RWPE1 (cell line): ENCODE results near the gene SNHG17.
"Not testable (repeated sequence)": the region's sequence is repeated elsewhere in the genome, so short reads cannot be mapped to it uniquely, and the experiment has no call there.

Source experiments
- CTCF ChIA-PET: fragments of 350-600 bp; sonication (Branson Sonifier 250); formaldehyde crosslinking; extraction: SDS; loops from one replicate; lab custom pipeline; 2021; lab: Yijun Ruan, JAX
- POLR2A ChIA-PET: fragments of 400-600 bp; formaldehyde crosslinking; extraction: SDS; loops from one replicate; lab custom pipeline; 2020; ENCODE audit warnings: antibody characterized with exemption; ENCODE audit not compliant: low non-redundant PET; lab: Yijun Ruan, JAX
- DNase-seq: peaks from one replicate; pipeline ENCODE4 v3.0.0; 2012; ENCODE audit warnings: low spot score
- H3K27ac ChIP-seq: fragments of 450-650 bp; 2 replicates; pipeline ENCODE4 v1.5.1; 2017
- TF ChIP-seq, protein P1 (sequence below): fragments of 450-650 bp; conservative IDR thresholded peaks from 2 replicates; pipeline ENCODE4 v1.5.1; 2017; ENCODE audit warnings: low read depth, mild to moderate bottlenecking

SNHG17 gene

DNA sequence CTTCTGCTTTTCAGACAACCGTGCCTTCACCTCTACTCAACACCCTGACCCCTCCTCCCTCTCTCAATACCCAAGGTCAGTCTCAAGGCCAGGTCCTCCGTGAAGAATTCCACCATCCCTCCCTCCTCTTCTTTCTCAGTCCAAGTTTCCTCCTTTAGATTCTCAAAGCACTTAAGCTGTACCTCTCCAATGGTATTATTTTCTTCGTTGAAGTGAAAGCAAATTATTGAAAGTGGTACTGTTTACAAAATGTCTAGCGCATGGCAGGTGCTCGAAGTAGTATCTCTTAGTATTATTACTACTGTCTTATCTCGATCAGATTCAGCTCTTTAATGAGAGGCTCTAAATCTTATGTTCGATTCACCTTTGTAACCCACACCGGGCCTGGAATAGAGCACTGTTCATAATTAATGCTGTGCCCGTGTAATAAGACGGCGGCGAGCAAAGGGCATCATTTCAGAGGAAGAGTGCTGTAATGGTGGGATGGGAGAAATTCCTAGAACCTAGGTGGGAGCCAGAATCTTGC, 36.9 kb upstream of the SNHG17 start:
- TF ChIP-seq, protein P1, sequence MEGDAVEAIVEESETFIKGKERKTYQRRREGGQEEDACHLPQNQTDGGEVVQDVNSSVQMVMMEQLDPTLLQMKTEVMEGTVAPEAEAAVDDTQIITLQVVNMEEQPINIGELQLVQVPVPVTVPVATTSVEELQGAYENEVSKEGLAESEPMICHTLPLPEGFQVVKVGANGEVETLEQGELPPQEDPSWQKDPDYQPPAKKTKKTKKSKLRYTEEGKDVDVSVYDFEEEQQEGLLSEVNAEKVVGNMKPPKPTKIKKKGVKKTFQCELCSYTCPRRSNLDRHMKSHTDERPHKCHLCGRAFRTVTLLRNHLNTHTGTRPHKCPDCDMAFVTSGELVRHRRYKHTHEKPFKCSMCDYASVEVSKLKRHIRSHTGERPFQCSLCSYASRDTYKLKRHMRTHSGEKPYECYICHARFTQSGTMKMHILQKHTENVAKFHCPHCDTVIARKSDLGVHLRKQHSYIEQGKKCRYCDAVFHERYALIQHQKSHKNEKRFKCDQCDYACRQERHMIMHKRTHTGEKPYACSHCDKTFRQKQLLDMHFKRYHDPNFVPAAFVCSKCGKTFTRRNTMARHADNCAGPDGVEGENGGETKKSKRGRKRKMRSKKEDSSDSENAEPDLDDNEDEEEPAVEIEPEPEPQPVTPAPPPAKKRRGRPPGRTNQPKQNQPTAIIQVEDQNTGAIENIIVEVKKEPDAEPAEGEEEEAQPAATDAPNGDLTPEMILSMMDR: no peak
- peak overlapping the region; percentile 84 for H3K27ac ChIP-seq
- ChIA-PET CTCF (interaction anchor here (0.7 to 2.3 kb wide), 8 partner anchors 19 to 908 kb away, joined by 3 to 17 read pairs (median 4); partner anchors contain the start of gene SNHG17), POLR2A (interaction anchor here (1.5 to 2.2 kb wide), 2 partner anchors 18 to 37 kb away, joined by 14 to 17 read pairs; partner anchors contain the start of gene SNHG17)
- DNase-seq: no peak

DNA sequence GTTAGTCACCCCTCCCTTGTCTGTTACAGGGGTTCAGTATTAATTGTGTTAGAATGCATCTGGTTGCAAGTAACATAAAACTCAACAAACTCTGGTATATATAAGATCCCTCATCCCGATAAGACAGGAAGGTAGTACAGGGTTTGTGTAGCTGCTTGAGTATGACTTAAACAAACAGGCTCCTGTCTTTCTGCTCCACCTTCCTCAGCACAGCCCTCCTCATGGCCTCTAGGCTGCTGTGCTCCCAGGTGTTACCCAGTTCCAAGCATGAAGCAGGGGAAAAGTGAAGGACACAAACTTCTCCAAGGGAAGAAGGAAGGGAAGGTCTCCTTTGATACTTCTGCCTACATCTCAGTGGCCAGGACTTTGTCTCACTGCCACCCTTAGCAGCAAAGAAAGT, 36.1 kb upstream of the SNHG17 start:
- DNase-seq: no peak
- CTCF ChIA-PET: interaction anchor here (1.0 kb wide), 1 partner anchor 20 kb away, joined by 4 read pairs; no protein-coding TSS in a partner anchor
- TF ChIP-seq, protein P1: no peak
- H3K27ac ChIP-seq: no peak overlapping the region
- POLR2A ChIA-PET: no interaction called here

DNA sequence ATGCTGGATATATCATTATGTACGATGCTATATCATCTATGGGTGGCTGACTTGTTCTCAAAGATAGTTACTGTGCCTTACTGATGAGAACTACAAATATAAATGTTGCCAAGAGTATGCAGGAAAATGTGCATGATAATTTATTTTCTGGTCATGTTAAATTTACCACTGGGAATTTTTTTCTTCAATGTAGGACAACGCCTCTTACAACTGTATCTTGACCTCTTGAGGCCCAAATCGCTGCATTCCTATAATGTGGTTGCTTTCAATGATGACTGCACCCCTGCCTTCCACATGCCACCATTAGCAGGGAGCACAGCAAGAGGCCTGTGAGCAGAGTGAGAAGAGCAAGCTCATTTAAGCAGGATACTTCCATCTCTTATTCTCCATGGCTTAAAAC, 31.9 kb upstream of the SNHG17 start:
- no peak for DNase-seq
- TF ChIP-seq, protein P1: no peak
- no peak overlapping the region for H3K27ac ChIP-seq
- ChIA-PET POLR2A (no interaction called here), CTCF (interaction anchor here (1.2 kb wide), 1 partner anchor 20 kb away, joined by 3 read pairs; no protein-coding TSS in a partner anchor)

DNA sequence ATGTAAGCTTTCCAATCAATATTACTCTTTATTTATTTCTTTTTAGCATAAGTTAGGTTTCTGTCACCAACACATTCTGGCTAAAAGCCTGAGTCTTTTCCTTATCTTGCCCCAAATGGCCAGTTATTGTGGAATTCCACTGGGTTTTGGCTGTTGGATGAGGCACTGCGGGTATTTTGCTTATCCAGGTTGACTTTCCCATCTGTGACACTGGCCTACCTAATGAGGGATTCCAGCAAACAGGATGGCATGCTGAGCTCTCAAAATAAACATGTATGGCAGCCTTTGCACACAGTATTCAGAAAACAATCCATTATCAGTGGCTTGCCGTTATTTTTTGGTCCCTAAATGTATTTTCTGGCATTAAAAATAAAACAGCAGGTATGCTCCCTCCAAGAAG, 31.0 kb upstream of the SNHG17 start:
- POLR2A ChIA-PET: interaction anchor here (1.1 kb wide), 1 partner anchor 31 kb away, joined by 3 read pairs; the partner anchor contains the start of gene SNHG17
- CTCF ChIA-PET: interaction anchor here (1.2 to 2.0 kb wide), 2 partner anchors 19 to 31 kb away, joined by 3 to 6 read pairs; partner anchors contain the start of gene SNHG17
- TF ChIP-seq, protein P1: no peak
- no peak overlapping the region for H3K27ac ChIP-seq
- no peak for DNase-seq

DNA sequence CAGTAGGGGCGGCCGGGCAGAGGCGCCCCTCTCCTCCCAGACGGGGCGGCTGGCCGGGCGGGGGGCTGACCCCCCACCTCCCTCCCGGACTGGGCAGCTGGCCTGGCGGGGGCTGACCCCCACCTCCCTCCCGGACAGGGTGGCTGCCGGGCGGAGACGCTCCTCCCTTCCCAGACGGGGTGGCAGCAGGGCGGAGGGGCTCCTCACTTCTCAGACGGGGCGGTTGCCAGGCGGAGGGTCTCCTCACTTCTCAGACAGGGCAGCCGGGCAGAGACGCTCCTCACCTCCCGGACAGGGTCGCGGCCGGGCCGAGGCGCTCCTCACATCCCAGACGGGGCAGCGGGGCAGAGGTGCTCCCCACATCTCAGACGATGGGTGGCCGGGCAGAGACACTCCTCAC, 26.4 kb upstream of the SNHG17 start:
- CTCF ChIA-PET, POLR2A ChIA-PET, H3K27ac ChIP-seq, DNase-seq: not testable (repeated sequence)

DNA sequence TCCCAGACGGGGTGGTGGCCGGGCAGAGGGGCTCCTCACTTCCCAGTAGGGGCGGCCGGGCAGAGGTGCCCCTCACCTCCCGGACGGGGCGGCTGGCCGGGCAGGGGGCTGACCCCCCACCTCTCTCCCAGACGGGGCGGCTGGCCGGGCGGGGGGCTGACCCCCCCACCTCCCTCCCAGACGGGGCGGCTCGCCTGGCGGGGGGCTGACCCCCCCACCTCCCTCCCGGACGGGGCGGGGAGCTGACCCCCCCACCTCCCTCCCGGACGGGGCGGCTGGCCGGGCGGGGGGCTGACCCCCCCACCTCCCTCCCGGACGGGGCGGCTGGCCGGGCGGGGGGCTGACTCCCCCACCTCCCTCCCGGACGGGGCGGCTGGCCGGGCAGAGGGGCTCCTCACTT, 26.0 kb upstream of the SNHG17 start:
- POLR2A ChIA-PET, H3K27ac ChIP-seq, DNase-seq: not testable (repeated sequence)
- CTCF ChIA-PET: interaction anchor here (0.7 kb wide), 1 partner anchor 686 kb away, joined by 4 read pairs; no protein-coding TSS in a partner anchor

DNA sequence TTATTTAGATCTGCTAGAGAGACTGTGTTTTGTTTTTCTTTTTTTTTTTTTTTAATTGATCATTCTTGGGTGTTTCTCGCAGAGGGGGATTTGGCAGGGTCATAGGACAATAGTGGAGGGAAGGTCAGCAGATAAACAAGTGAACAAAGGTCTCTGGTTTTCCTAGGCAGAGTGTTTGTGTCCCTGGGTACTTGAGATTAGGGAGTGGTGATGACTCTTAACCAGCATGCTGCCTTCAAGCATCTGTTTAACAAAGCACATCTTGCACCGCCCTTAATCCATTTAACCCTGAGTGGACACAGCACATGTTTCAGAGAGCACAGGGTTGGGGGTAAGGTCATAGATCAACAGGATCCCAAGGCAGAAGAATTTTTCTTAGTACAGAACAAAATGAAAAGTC, 25.5 kb upstream of the SNHG17 start:
- ChIA-PET POLR2A (interaction anchor here (0.7 kb wide), 1 partner anchor 40 kb away, joined by 6 read pairs; no protein-coding TSS in a partner anchor), CTCF (interaction anchor here (0.7 kb wide), 1 partner anchor 686 kb away, joined by 4 read pairs; no protein-coding TSS in a partner anchor)
- DNase-seq, H3K27ac ChIP-seq: not testable (repeated sequence)

DNA sequence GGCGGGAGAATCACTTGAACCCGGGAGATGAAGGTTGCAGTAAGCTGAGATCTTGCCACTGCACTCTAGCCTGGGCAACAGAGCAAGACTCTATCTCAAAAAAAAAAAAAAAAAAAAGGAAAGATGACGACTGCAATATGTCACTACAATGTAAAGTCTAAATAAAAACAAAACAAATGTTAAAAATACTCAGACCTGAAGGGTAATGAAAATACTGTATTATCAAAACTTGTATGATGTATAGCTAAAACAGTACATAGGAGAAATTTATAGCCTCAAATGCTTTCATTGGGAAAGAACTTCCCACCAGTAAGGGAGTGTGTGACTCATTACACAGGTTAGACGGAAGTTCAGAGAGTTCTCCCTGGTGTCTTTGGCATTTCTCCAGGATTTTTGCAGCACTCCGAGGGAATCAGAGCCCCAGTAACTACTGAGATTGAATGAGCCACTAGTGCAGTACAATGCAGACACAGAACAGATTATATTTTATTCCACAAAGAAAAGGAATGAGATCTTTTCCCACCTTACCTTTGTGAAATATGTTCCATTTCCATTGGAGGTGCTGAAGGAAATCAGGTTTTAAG, 25.0 kb upstream of the SNHG17 start:
- TF ChIP-seq, protein P1: no peak
- peak; percentile 94 for DNase-seq
- ChIA-PET CTCF (interaction anchor here (0.6 kb wide), 1 partner anchor 145 kb away, joined by 3 read pairs; no protein-coding TSS in a partner anchor), POLR2A (interaction anchor here (0.6 to 0.7 kb wide), 2 partner anchors 39 to 41 kb away, joined by 6 to 10 read pairs; no protein-coding TSS in a partner anchor)
- H3K27ac ChIP-seq: peak overlapping the region; percentile 29; the same call in 1 of the 2 replicates
